Type B pancreatic cell (in vitro differentiated cells): ENCODE results near the gene PDX1. TPM values are rescaled to one million over a fixed set of nuclear protein-coding genes. Genes with fewer than 3 reads are reported as not detected.

Source experiments
- DNase-seq: peaks from one replicate; pipeline ENCODE4 v3.0.0; 2021; ENCODE audit warnings: mixed read lengths; ENCODE audit not compliant: unreplicated experiment; ENCODE audit errors: extremely low spot score
- H3K27ac Mint-ChIP-seq: 2 replicates; pipeline ENCODE4 v1.8.0; 2021; ENCODE audit warnings: mild to moderate bottlenecking, mixed read lengths
- H3K27me3 Mint-ChIP-seq: 2 replicates; pipeline ENCODE4 v1.8.0; 2021; ENCODE audit warnings: mixed read lengths
- H3K36me3 Mint-ChIP-seq: 2 replicates; pipeline ENCODE4 v1.8.0; 2021; ENCODE audit warnings: mixed read lengths
- H3K4me1 Mint-ChIP-seq: one replicate; pipeline ENCODE4 v1.8.0; 2021; ENCODE audit warnings: mixed read lengths; ENCODE audit not compliant: unreplicated experiment
- H3K4me3 Mint-ChIP-seq: 2 replicates; pipeline ENCODE4 v1.8.0; 2021; ENCODE audit warnings: mild to moderate bottlenecking, mixed read lengths
- H3K9me3 Mint-ChIP-seq: 2 replicates; pipeline ENCODE4 v1.8.0; 2021; ENCODE audit warnings: mixed read lengths
- total RNA-seq: library from RNA; stranded (reverse); gene quantifications from 2 replicates; pipeline ENCODE4 v1.2.1, GENCODE V29; 2021; ENCODE audit warnings: low replicate concordance
- TF ChIP-seq, protein P1 (sequence below): fragments of 200-600 bp; sonication (generic); conservative IDR thresholded peaks from 2 replicates; pipeline ENCODE4 v1.5.0; 2021; ENCODE audit warnings: antibody characterized with exemption, mild to moderate bottlenecking

PDX1 gene
- total RNA-seq, 1 donor from 2014 or later: 7.1 TPM

DNA sequence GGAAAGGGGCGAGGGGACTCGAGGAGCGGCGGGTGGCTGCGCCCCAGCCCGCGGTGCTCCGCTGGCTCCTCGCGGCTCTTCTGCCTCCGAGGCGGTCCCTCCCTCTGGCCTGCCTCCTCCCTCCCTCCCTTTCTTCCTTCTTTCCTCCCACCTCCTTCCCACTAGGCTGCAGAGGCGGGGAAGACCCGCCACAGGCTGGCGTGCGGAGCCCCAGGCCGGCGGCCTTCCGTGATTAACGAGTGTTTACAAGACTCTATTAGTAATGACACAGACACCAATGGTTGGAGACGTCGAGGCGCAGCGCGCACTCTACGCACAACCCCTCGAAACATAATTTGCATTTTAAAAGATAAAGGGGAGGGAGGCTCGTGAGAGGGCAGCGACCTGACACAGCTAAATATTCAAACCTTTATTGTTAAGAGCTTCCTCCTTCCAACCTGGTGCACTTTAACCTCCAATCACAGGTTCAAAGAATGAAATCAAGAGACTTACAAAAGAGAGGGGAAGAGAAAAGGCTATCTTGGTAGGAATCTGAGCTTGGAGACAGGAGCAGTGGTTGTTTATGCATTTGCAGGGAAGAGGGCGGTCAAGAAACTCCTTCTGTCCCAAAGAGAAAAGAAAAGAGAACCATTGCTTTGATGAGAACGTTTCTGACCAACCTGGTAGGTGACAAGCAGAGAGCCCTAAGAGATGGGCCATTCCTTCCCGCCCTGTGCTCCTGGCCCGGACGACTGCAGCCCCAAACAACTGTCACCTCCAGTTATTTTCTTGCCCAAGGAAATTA, 49.5 kb downstream of the PDX1 start, which contains the start of gene CDX2:
Gene CDX2, minus strand, starts transcription at position 234 of the 784 bp plus-strand sequence. CDS start 309 bp downstream, outside the sequence.
- H3K27ac Mint-ChIP-seq: peak within 1 kb of the TSS; percentile 76
- peaks cover 98% of the 10 kb centered on the region for H3K27me3 Mint-ChIP-seq

DNA sequence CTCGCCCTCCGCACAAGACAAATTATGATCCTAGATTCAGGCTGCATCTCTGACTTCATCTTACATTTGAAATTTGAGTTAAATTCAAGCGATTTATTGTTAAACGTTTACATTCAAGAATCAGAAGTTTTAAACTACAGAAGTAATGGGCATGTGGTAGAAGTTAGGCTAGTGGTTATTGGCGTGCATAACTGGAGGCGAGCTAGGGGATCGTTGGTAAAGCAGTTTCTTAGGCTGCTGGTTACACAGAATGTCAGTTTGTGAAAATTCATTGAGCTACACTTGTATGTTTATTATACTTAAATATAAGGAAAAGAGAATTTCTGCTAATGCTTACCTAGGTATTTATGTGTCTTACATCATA, 50.0 kb downstream of the PDX1 start:
- H3K4me1 Mint-ChIP-seq: peaks cover 10% of the 10 kb centered on the region
- TF ChIP-seq, protein P1, sequence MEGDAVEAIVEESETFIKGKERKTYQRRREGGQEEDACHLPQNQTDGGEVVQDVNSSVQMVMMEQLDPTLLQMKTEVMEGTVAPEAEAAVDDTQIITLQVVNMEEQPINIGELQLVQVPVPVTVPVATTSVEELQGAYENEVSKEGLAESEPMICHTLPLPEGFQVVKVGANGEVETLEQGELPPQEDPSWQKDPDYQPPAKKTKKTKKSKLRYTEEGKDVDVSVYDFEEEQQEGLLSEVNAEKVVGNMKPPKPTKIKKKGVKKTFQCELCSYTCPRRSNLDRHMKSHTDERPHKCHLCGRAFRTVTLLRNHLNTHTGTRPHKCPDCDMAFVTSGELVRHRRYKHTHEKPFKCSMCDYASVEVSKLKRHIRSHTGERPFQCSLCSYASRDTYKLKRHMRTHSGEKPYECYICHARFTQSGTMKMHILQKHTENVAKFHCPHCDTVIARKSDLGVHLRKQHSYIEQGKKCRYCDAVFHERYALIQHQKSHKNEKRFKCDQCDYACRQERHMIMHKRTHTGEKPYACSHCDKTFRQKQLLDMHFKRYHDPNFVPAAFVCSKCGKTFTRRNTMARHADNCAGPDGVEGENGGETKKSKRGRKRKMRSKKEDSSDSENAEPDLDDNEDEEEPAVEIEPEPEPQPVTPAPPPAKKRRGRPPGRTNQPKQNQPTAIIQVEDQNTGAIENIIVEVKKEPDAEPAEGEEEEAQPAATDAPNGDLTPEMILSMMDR: no peak
- no peak for DNase-seq
- H3K9me3 Mint-ChIP-seq: no peaks in the 10 kb centered on the region
- peaks cover 98% of the 10 kb centered on the region for H3K27me3 Mint-ChIP-seq
- H3K36me3 Mint-ChIP-seq: no peaks in the 10 kb centered on the region
- H3K27ac Mint-ChIP-seq: peak overlapping the region; percentile 76
- H3K4me3 Mint-ChIP-seq: peak overlapping the region; percentile 78

More for the DNA sequence above, 49.5 kb downstream of the PDX1 start, which contains the start of gene CDX2:
- peaks cover 10% of the 10 kb centered on the region for H3K4me1 Mint-ChIP-seq
- peak within 1 kb of the TSS; percentile 78 for H3K4me3 Mint-ChIP-seq
- H3K36me3 Mint-ChIP-seq: no peaks in the 10 kb centered on the region
- H3K9me3 Mint-ChIP-seq: no peaks in the 10 kb centered on the region
- peak; percentile 62 for DNase-seq
- TF ChIP-seq, protein P1: no peak

DNA sequence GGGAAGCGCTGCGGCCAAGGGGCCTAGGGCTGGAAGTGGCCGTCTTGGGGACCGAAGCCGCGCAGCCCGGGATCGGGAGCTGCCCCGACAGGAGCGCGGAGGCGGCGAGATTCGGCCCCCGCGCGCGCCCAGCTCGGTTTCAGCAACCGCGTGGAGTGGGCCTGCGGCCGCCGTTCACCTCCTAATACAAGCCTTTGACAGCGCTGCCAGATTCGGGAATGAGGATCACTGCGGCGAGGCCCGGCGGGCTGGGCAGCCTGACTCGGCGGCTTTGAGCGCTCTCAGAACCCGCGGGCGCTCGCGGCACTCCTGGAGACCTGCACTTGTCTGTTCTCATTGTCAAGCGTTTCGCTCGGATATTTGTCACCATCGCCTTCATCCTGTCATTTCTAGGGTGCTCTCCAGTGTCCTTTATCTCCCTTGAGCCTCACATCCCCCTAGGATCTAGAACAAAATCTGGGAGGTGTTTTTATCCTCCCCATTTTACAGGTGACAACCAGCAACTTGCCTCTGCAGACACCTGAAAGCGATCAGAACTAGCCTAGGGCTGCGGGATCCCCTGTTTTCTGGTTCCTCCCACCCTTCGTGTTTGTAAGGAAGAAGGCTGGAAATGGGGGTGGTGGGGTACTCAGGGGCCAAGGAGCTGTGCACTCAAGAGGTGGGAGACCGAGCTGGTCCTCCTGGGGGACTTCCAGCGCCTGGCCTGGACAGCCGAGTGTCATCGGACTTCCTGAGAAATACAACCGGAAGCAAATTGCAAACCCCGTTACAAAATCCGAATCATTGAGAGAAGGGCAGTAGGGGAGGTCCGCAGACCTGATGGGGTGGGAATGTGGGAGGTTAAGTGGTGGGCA, 50.8 kb downstream of the PDX1 start:
- Mint-ChIP-seq H3K9me3 (no peaks in the 10 kb centered on the region), H3K4me1 (peaks cover 10% of the 10 kb centered on the region), H3K27ac (no peak overlapping the region), H3K27me3 (peaks cover 98% of the 10 kb centered on the region), H3K4me3 (peak overlapping the region; percentile 49), H3K36me3 (no peaks in the 10 kb centered on the region)
- peak; percentile 59 for DNase-seq
- TF ChIP-seq, protein P1: no peak

DNA sequence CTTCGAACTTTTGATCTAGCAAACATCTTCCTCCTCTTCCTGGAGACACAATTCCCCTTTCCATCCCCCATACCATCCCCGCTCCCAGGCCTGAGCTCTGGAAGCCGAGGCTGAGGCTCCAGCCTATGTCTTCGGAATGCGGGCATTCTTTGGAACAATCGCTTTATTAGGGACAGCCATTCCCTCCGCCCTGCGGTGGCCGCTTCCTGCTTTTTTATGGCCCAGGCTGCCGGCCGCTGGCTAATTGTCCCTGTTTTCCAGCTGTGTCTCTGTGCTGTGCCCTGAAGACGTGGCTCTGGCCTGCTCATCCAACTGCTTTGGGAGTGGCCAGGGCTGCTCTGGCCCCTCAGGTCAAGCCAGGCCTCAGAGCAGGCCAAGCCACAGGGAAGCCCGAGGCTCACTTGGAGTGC, 51.4 kb downstream of the PDX1 start:
- no peaks in the 10 kb centered on the region for H3K9me3 Mint-ChIP-seq
- H3K4me1 Mint-ChIP-seq: peaks cover 10% of the 10 kb centered on the region
- TF ChIP-seq, protein P1: no peak
- no peak for DNase-seq
- no peak overlapping the region for H3K27ac Mint-ChIP-seq
- no peak overlapping the region for H3K4me3 Mint-ChIP-seq
- H3K27me3 Mint-ChIP-seq: peaks cover 98% of the 10 kb centered on the region
- no peaks in the 10 kb centered on the region for H3K36me3 Mint-ChIP-seq

DNA sequence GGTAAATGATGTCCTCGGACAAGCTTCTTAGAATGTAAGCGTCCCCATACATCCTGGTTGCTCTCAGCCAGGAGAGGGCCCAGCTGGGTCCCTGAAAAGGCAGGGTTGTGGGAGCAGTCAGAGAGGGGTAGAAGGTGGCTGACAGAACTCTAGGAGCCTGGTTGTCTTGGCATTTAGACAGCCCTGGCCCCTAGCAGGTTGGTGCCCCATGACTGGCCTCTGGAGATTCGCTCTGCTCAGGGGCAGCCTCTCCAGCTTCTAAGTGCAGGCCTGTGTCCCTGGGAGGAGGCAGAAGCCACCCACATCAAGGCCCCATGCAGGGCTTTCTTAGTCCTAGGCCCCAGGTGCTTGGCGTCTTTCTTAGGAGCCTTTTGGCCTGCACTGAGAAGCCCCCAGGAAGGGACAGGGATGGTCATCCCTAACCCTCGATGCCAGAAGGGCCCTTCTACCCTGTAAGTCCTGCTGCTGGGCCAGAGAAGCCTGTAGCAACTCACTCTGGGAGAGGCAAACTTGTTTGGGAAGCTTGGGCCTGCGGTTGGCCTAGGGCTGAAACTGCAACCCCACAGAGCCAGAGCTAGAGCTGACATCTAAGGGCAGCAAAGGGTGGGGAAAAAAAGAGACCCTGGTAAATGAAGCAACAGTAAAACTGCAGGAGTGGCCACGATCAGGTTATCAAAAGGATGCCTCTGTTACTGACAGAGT, 52.1 kb downstream of the PDX1 start:
- H3K36me3 Mint-ChIP-seq: no peaks in the 10 kb centered on the region
- H3K4me3 Mint-ChIP-seq: no peak overlapping the region
- peaks cover 10% of the 10 kb centered on the region for H3K4me1 Mint-ChIP-seq
- DNase-seq: no peak
- H3K27me3 Mint-ChIP-seq: peaks cover 98% of the 10 kb centered on the region
- TF ChIP-seq, protein P1: no peak
- no peak overlapping the region for H3K27ac Mint-ChIP-seq
- H3K9me3 Mint-ChIP-seq: no peaks in the 10 kb centered on the region
